A549 (cell line): ENCODE measurements around the gene PLD1. TPM values are rescaled to one million over a fixed set of nuclear protein-coding genes. Genes with fewer than 3 reads are reported as not detected.

ENCODE experiments used
- ATAC-seq, 2 experiments: fragments of 200-7000 bp in 1 of 2; fragments of >200 bp in 1 of 2; cut with Nextera tagmentation in 1 of 2; cut with Tn5 transposase in 1 of 2; 3 replicates each; pipeline versions ENCODE4 v1.8.0 to v1.9.1; 2018 to 2020; ENCODE audit warnings: mild to moderate bottlenecking in 1 of 2, moderate library complexity in 1 of 2
- CTCF ChIA-PET: fragments of 300-600 bp; sonication (Branson Sonifier 250); formaldehyde crosslinking; extraction: SDS; loops from one replicate; lab custom pipeline; 2021; ENCODE audit warnings: antibody characterized with exemption, inconsistent platforms; lab: Yijun Ruan, JAX
- POLR2A ChIA-PET: fragments of 350-600 bp; formaldehyde crosslinking; extraction: SDS; loops from one replicate; lab custom pipeline; 2021; ENCODE audit warnings: antibody characterized with exemption, inconsistent platforms; lab: Yijun Ruan, JAX
- DNase-seq, 2 experiments: peaks; one replicate each; pipeline versions ENCODE4 v3.0.0 to v3.0.0-alpha.2; 2011 to 2016; ENCODE audit warnings: low read depth in 1 of 2, low spot score in 1 of 2
- FAIRE-seq: peaks from 2 replicates; lab custom pipeline; 2011; peaks lifted over from hg19 to GRCh38; lab: Jason Lieb, UNC
- H3K27ac ChIP-seq, 2 experiments: fragments of >200 bp; sonication (Bioruptor Twin); formaldehyde crosslinking; 3 replicates each; pipeline ENCODE4 v1.5.1; 2016 to 2017
- H3K4me1 ChIP-seq: fragments of >200 bp; sonication (Bioruptor Twin); formaldehyde crosslinking; 3 replicates; pipeline ENCODE4 v1.6.1; 2016
- H3K4me2 ChIP-seq: fragments of >200 bp; sonication (Bioruptor Twin); formaldehyde crosslinking; 3 replicates; pipeline ENCODE4 v1.6.1; 2016
- H3K4me3 ChIP-seq: fragments of >200 bp; sonication (Bioruptor Twin); formaldehyde crosslinking; 3 replicates; pipeline ENCODE4 v1.5.1; 2016
- H3K9me3 ChIP-seq: fragments of >200 bp; sonication (Bioruptor Twin); formaldehyde crosslinking; 3 replicates; pipeline ENCODE4 v1.6.1; 2016
- BHLHE40 ChIP-seq: IDR thresholded peaks from 2 replicates; pipeline ENCODE4 v1.6.1; 2012; ENCODE audit warnings: low read depth, low read length, inconsistent platforms
- CBX2 ChIP-seq: fragments of 200-600 bp; sonication (generic); IDR thresholded peaks from 2 replicates; pipeline ENCODE4 v1.6.1; 2016; ENCODE audit warnings: low read depth, mild to moderate bottlenecking, borderline replicate concordance
- EP300 ChIP-seq, 2 experiments: fragments of >200 bp; sonication (Bioruptor Twin); formaldehyde crosslinking; IDR thresholded peaks; 2 replicates in 1 of 2; 3 replicates in 1 of 2; pipeline ENCODE4 v1.6.1; 2016 to 2017
- FOSB ChIP-seq: fragments of 250-450 bp; sonication (Bioruptor Pico); IDR thresholded peaks from 2 replicates; pipeline ENCODE4 v1.5.0; 2020; ENCODE audit warnings: mild to moderate bottlenecking, moderate library complexity
- FOXS1 ChIP-seq: fragments of 250-450 bp; sonication (Bioruptor Pico); IDR thresholded peaks from 2 replicates; pipeline ENCODE4 v1.5.0; 2020; ENCODE audit warnings: mild to moderate bottlenecking, moderate library complexity
- HDAC2 ChIP-seq: fragments of 200-600 bp; sonication (generic); IDR thresholded peaks from 2 replicates; pipeline ENCODE4 v1.6.1; 2016
- HOXB13 ChIP-seq: fragments of 250-450 bp; sonication (Bioruptor Pico); IDR thresholded peaks from 2 replicates; pipeline ENCODE4 v1.5.0; 2020; ENCODE audit warnings: low read depth, mild to moderate bottlenecking, moderate library complexity
- KDM5A ChIP-seq: fragments of 200-600 bp; sonication (generic); IDR thresholded peaks from 2 replicates; pipeline ENCODE4 v1.6.1; 2016; ENCODE audit warnings: antibody characterized with exemption, mild to moderate bottlenecking
- MYC ChIP-seq: IDR thresholded peaks from 2 replicates; pipeline ENCODE4 v1.6.1; 2012; ENCODE audit warnings: mild to moderate bottlenecking, inconsistent platforms, low read length, improper control_type of control experiment, borderline replicate concordance
- PHF8 ChIP-seq: fragments of 200-600 bp; sonication (generic); IDR thresholded peaks from 2 replicates; pipeline ENCODE4 v1.6.1; 2016; ENCODE audit warnings: low read depth, mild to moderate bottlenecking, antibody characterized with exemption, moderate library complexity, borderline replicate concordance
- POLR2A ChIP-seq: IDR thresholded peaks from 2 replicates; pipeline ENCODE4 v1.6.1; 2012; ENCODE audit warnings: mild to moderate bottlenecking, low read length
- RARB ChIP-seq: fragments of 250-450 bp; sonication (Bioruptor Pico); IDR thresholded peaks from 2 replicates; pipeline ENCODE4 v1.8.0; 2021; ENCODE audit warnings: mild to moderate bottlenecking, moderate library complexity
- RCOR1 ChIP-seq: fragments of 150-350 bp; IDR thresholded peaks from 2 replicates; pipeline ENCODE4 v1.6.1; 2014; ENCODE audit warnings: antibody characterized with exemption, low read length, low read depth
- ZFP36 ChIP-seq: fragments of 450-650 bp; IDR thresholded peaks from 2 replicates; pipeline ENCODE4 v1.6.1; 2014; ENCODE audit warnings: borderline replicate concordance; ENCODE audit not compliant: partially characterized antibody
- ZSCAN20 ChIP-seq: fragments of 250-450 bp; sonication (Bioruptor Pico); IDR thresholded peaks from 2 replicates; pipeline ENCODE4 v1.8.0; 2022; ENCODE audit warnings: mild to moderate bottlenecking, moderate library complexity
- WGBS: methylation state at CpG from one replicate; pipeline ENCODE4 v1.1.6; 2017; ENCODE audit errors: missing lambda C conversion rate; 5-methylcytosine and 5-hydroxymethylcytosine counted together
- polyA plus RNA-seq, 4 experiments: library from polyadenylated mRNA; depleted of rRNA in 3 of 4; stranded (reverse); fragments of >200 nt; fragmentation: RNase III in 1 of 4; extraction: RNeasy Plus Mini Kit Qiagen cat#74134 plus additional on column Dnase treatment in 1 of 4; gene quantifications; 2 replicates in 3 of 4; 3 replicates in 1 of 4; pipeline ENCODE4 v1.2.3, GENCODE V29; 2011 to 2017
- TF ChIP-seq, protein P1 (sequence below): fragments of >200 bp; sonication (Bioruptor Twin); formaldehyde crosslinking; IDR thresholded peaks from 3 replicates; pipeline ENCODE4 v1.6.1; 2016
- TF ChIP-seq, protein P2 (sequence below): fragments of 150-350 bp; IDR thresholded peaks from 2 replicates; pipeline ENCODE4 v1.6.1; 2014; ENCODE audit warnings: low read depth, mild to moderate bottlenecking, low read length

The PLD1 gene
- polyA plus RNA-seq, 2 of the 4 experiments (the other 2 are of a cell fraction), result 6.6 to 27.2 TPM

DNA sequence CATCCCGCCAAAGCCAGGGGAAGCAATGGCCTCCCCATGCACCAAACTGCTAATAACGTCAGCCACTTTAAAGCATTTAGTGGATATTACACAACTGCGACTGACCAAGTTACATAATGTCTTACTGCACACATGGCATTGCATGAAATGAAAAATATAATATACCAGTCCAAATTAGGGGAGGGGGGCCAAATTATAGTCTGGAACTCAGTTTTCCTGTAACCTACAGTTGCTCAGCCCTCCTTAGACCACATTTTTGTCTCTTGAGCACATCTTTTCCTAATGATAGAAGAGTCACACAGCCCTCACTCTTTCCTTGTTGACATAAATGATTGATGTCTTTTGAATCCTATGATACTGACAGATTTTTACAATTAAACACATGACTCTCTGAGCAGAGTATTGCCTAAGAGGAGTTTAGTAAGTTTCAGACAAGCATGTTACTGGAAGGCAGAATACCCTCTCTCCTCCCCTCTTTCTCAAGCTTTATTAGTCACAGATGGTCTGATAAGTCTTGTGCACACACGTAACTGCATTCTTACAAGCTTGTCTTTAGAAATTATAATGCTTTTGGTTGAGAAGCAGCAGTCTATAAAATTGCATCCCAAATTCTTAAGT, 1.1 kb upstream of the PLD1 start (continued):
- TF ChIP-seq, protein P1, sequence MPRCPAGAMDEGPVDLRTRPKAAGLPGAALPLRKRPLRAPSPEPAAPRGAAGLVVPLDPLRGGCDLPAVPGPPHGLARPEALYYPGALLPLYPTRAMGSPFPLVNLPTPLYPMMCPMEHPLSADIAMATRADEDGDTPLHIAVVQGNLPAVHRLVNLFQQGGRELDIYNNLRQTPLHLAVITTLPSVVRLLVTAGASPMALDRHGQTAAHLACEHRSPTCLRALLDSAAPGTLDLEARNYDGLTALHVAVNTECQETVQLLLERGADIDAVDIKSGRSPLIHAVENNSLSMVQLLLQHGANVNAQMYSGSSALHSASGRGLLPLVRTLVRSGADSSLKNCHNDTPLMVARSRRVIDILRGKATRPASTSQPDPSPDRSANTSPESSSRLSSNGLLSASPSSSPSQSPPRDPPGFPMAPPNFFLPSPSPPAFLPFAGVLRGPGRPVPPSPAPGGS, result peak; percentile 79; the same call in 2 of the 3 replicates
- TF ChIP-seq, all 56 proteins: peak for 13

- POLR2A ChIA-PET, result interaction anchor here (0.7 to 2.1 kb wide), 6 partner anchors 14 to 231 kb away, joined by 3 to 10 read pairs (median 4); no protein-coding TSS in a partner anchor
Observed at GRCh38 chr3:171810629-171811294, 479 bp upstream of the PLD1 start.

GRCh38 chr3:171809611-171809860, 747 bp downstream of the PLD1 start:
- peak; percentile 42 to 65 for ATAC-seq
- no peak for FAIRE-seq
- 0% methylated on average over 8 of the region's 11 CpGs for WGBS
- Histone ChIP-seq H3K4me1 (peaks cover 61% of the 10 kb centered on the region), H3K4me3 (peak overlapping the region; percentile 73), H3K9me3 (no peaks in the 10 kb centered on the region), H3K4me2 (peak overlapping the region; percentile 92), H3K27ac (peak overlapping the region; percentile 94 to 95)
- peak in 1 of 2 experiments; percentile 77 for DNase-seq
- TF ChIP-seq HDAC2 (no peak), EP300 (IDR thresholded peaks at IDR 0.05) (no peak), ZSCAN20 (no peak), CBX2 (no peak), BHLHE40 (no peak), PHF8 (no peak), FOXS1 (no peak), RARB (CRISPR knock-in tag) (no peak)
- ChIA-PET CTCF (interaction anchor here (0.6 to 1.9 kb wide), 5 partner anchors 20 to 334 kb away, joined by 3 to 11 read pairs (median 3); no protein-coding TSS in a partner anchor), POLR2A (interaction anchor here (1.1 to 2.1 kb wide), 3 partner anchors 15 to 38 kb away, joined by 4 to 10 read pairs (median 6); no protein-coding TSS in a partner anchor)

More at GRCh38 chr3:171810629-171811294, 479 bp upstream of the PLD1 start:
- Histone ChIP-seq H3K9me3 (0 out of 3 replicates have a peak, but pooled peaks cover 3% of the 10 kb centered on the region), H3K4me3 (peak overlapping the region; percentile 73), H3K4me1 (peaks cover 48% of the 10 kb centered on the region), H3K4me2 (peak overlapping the region; percentile 92), H3K27ac (peak overlapping the region; percentile 94 to 95)
- no peak for ATAC-seq
- 21% methylated on average over 21 of the region's 22 CpGs for WGBS
- TF ChIP-seq KDM5A (no peak), ZFP36 (no peak), FOSB (CRISPR knock-in tag) (0 out of 2 replicates have a peak, but pooled peaks have one; percentile 19), MYC (no peak), HOXB13 (CRISPR knock-in tag) (no peak), POLR2A (peak; percentile 63)
- FAIRE-seq, result no peak
- DNase-seq, result no peak
- CTCF ChIA-PET, result interaction anchor here (0.9 to 1.9 kb wide), 5 partner anchors 19 to 230 kb away, joined by 3 to 11 read pairs (median 3); no protein-coding TSS in a partner anchor

DNA sequence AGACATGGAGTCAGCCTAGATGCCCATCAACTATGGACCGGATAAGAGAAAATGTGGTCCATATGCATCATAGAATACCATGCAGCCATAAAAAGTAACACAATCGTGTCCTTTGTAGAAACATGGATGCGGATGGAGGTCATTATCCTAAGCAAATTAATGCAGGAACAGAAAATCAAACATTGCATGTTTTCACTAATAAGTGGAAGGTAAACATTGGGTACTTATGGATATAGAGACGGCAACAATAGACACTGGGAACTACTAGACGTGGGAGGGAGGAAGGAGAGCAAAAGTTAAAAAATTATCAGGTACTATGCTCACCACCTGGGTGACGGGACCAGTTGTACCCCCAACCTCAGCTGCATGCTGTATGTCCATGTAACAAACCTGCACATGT, 2.5 kb downstream of the PLD1 start:
- ATAC-seq, result no peak
- peak overlapping the region in 1 of 2 experiments; percentile 95; a peak in 3 of 6 replicates for H3K27ac ChIP-seq
- no peak overlapping the region; the same call in 2 of the 3 replicates for H3K4me2 ChIP-seq
- peaks cover 63% of the 10 kb centered on the region for H3K4me1 ChIP-seq
- TF ChIP-seq MYC (no peak), RCOR1 (no peak), CBX2 (no peak), FOSB (CRISPR knock-in tag) (no peak), KDM5A (no peak)
- TF ChIP-seq, protein P2, sequence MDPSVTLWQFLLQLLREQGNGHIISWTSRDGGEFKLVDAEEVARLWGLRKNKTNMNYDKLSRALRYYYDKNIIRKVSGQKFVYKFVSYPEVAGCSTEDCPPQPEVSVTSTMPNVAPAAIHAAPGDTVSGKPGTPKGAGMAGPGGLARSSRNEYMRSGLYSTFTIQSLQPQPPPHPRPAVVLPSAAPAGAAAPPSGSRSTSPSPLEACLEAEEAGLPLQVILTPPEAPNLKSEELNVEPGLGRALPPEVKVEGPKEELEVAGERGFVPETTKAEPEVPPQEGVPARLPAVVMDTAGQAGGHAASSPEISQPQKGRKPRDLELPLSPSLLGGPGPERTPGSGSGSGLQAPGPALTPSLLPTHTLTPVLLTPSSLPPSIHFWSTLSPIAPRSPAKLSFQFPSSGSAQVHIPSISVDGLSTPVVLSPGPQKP, result no peak
- TF ChIP-seq, all 56 proteins: peak for 0
- ChIA-PET POLR2A (no interaction called here), CTCF (no interaction called here)
- WGBS, result 91% methylated on average over 6 of the region's 6 CpGs
- Histone ChIP-seq H3K9me3 (no peaks in the 10 kb centered on the region), H3K4me3 (no peak overlapping the region)
- no peak for DNase-seq
- FAIRE-seq, result no peak
